Uterus (tissue), 2 donors: ENCODE measurements around the gene SFSWAP.

Experiments
- POLR2A ChIP-seq, 2 donors: fragments of 450-650 bp; IDR thresholded peaks; one replicate each; pipeline ENCODE4 v1.6.1; 2016; ENCODE audit warnings: antibody characterized with exemption in 2 of 2, mild to moderate bottlenecking in 1 of 2, moderate library complexity in 1 of 2
- TF ChIP-seq, protein P1 (sequence below), 4 experiments: fragments of 200-600 bp in 2 of 4; fragments of 450-650 bp in 2 of 4; sonication (generic) in 2 of 4; IDR thresholded peaks; one replicate each; pipeline ENCODE4 v1.5.1; 2016 to 2019; ENCODE audit warnings: antibody characterized with exemption in 4 of 4, mild to moderate bottlenecking in 2 of 4, moderate library complexity in 1 of 4

DNA sequence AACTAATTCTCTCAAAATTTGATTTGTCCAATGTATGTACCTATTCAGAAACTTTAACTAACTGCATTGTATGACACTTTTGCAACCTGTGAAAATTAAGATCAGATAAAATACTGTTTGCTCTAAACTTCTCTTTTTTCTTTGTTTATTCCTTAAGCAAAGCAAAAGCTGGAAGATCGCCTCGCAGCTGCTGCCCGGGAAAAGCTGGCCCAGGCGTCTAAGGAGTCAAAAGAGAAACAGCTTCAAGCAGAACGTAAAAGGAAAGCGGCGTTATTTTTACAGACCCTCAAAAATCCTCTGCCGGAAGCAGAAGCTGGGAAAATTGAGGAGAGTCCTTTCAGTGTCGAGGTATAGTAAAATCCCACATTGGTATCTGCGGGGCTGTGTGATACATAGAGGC is 55.1 kb downstream of the SFSWAP start:
- TF ChIP-seq, protein P1, sequence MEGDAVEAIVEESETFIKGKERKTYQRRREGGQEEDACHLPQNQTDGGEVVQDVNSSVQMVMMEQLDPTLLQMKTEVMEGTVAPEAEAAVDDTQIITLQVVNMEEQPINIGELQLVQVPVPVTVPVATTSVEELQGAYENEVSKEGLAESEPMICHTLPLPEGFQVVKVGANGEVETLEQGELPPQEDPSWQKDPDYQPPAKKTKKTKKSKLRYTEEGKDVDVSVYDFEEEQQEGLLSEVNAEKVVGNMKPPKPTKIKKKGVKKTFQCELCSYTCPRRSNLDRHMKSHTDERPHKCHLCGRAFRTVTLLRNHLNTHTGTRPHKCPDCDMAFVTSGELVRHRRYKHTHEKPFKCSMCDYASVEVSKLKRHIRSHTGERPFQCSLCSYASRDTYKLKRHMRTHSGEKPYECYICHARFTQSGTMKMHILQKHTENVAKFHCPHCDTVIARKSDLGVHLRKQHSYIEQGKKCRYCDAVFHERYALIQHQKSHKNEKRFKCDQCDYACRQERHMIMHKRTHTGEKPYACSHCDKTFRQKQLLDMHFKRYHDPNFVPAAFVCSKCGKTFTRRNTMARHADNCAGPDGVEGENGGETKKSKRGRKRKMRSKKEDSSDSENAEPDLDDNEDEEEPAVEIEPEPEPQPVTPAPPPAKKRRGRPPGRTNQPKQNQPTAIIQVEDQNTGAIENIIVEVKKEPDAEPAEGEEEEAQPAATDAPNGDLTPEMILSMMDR (IDR thresholded peaks at IDR 0.05) = no peak
- no peak for TF ChIP-seq POLR2A (IDR thresholded peaks at IDR 0.05)
